Measurements from ENCODE around the gene FAM3A. TPM values are rescaled to one million over a fixed set of nuclear protein-coding genes. Genes with fewer than 3 reads are reported as not detected.

Gene FAM3A
- total and polyA plus RNA-seq, 2 of the 8 experiments (the other 6 are each of a cell fraction or from before 2014, with no cell fraction given) = 16.2 to 18.6 TPM

GRCh38 chrX:154547245-154548027 is 31.4 kb upstream of the FAM3A start, which contains the start of gene IKBKG (continued):
- no peak for TF ChIP-seq CHD7 (IDR thresholded peaks at IDR 0.05; ENCODE audit: insufficient replicate concordance, low read length)
- no peak for TF ChIP-seq SP1 (IDR thresholded peaks at IDR 0.05; ENCODE audit: low read depth, low read length)
- no peak for TF ChIP-seq JUN (IDR thresholded peaks at IDR 0.05; ENCODE audit: low read depth, low read length)
- no peak for TF ChIP-seq CTBP2 (IDR thresholded peaks at IDR 0.05; ENCODE audit: borderline replicate concordance, insufficient read depth, insufficient read length, low read length)
- no peak; the same call in 1 of the 2 replicates for TF ChIP-seq KDM5A (IDR thresholded peaks at IDR 0.05; ENCODE audit: low read length)
- TF ChIP-seq NRF1 (IDR thresholded peaks at IDR 0.05; ENCODE audit: low read depth, low read length) = no peak
- TF ChIP-seq SIRT6 (IDR thresholded peaks at IDR 0.05; ENCODE audit: low read length) = no peak
- no peak for TF ChIP-seq HDAC2 (IDR thresholded peaks at IDR 0.05; ENCODE audit: borderline replicate concordance in 1 of 2, low read depth in 2 of 2, low read length in 2 of 2)

Measured in H1 (cell line).